ENCODE measurements around the gene CNOT1. TPM values are rescaled to one million over a fixed set of nuclear protein-coding genes. Genes with fewer than 3 reads are reported as not detected.

The CNOT1 gene
- total and polyA plus RNA-seq, 10 donors: 51.5 to 199 (median 180) TPM

DNA sequence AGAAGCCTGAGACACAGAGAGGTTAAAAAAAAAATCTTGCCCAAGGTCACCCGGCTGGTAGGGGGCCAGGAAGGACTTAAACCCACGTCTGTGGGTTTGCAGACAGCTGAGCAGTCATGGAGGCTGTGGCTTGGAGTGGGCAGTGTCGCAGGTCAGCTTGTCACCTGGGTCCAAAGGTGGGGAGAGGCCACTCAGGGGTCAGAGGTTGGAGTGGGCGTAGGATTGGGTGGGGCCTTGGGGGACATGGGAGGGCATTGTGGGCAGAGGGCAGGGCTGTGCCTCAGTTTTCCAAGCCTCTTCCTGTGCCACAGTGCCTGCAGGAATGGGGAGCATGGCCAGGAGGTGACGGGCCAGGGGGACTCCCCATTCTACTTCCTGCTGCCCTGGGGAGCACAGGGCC, 131.7 kb downstream of the CNOT1 start:
- peaks cover 5 to 39% (median 18%) of the 10 kb centered on the region in 7 donors for H3K27me3 ChIP-seq (replicated peaks in 1 of 7)

DNA sequence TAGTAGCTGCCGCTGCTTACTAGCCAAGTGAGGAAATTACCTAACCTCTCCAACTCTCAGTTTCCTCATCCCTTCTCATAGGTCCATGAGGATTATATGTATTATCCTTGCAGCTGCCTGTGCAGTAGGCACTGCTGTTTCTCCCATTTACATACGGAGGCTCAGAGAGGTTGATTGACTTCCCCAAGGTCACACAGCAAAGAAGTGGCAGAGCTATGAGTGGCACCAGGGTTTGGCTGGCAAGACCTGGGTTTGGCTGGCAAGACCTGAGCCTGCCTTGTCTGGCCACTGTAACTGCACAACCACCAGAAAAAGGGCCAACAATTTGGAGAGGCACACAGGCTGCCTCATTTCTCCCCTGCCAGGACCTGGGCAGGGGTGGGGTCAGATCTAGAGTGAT, 132.2 kb downstream of the CNOT1 start:
- intact Hi-C loops (cut with DNase I; ENCODE audit: low total_unique reads): no loop called here
- peak; percentile 29 for DNase-seq
- Histone ChIP-seq H3K36me3 (no peaks in the 10 kb centered on the region), H3K4me3 (no peak overlapping the region), H3K27ac (no peak overlapping the region), H3K4me1 (peaks cover 13 to 37% (median 24%) of the 10 kb centered on the region in 6 donors), H3K9me3 (no peaks in the 10 kb centered on the region), H3K27me3 (replicated peaks in 1 of 7) (peaks cover 5 to 36% (median 18%) of the 10 kb centered on the region in 7 donors)
- 61 to 89% (median 72%) methylated on average over 2 of the region's 2 CpGs for WGBS, 5 donors
- no peak for TF ChIP-seq POLR2A (IDR thresholded peaks at IDR 0.05)
- TF ChIP-seq, protein P1, sequence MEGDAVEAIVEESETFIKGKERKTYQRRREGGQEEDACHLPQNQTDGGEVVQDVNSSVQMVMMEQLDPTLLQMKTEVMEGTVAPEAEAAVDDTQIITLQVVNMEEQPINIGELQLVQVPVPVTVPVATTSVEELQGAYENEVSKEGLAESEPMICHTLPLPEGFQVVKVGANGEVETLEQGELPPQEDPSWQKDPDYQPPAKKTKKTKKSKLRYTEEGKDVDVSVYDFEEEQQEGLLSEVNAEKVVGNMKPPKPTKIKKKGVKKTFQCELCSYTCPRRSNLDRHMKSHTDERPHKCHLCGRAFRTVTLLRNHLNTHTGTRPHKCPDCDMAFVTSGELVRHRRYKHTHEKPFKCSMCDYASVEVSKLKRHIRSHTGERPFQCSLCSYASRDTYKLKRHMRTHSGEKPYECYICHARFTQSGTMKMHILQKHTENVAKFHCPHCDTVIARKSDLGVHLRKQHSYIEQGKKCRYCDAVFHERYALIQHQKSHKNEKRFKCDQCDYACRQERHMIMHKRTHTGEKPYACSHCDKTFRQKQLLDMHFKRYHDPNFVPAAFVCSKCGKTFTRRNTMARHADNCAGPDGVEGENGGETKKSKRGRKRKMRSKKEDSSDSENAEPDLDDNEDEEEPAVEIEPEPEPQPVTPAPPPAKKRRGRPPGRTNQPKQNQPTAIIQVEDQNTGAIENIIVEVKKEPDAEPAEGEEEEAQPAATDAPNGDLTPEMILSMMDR (IDR thresholded peaks at IDR 0.05 in 8 of 11, conservative IDR thresholded peaks at IDR 0.05 in 3 of 11): no peak
- TF ChIP-seq POLR2AphosphoS5 (IDR thresholded peaks at IDR 0.05): no peak

More for the DNA sequence above, 131.7 kb downstream of the CNOT1 start:
- intact Hi-C loops (cut with DNase I; ENCODE audit: low total_unique reads): no loop called here
- TF ChIP-seq, protein P1 (IDR thresholded peaks at IDR 0.05 in 8 of 11, conservative IDR thresholded peaks at IDR 0.05 in 3 of 11): no peak
- no peak for TF ChIP-seq POLR2A (IDR thresholded peaks at IDR 0.05)
- no peak for TF ChIP-seq POLR2AphosphoS5 (IDR thresholded peaks at IDR 0.05)
- DNase-seq: peak; percentile 53
- no peak overlapping the region for H3K4me3 ChIP-seq
- H3K9me3 ChIP-seq: no peaks in the 10 kb centered on the region
- H3K27ac ChIP-seq: no peak overlapping the region
- 44 to 51% (median 45%) methylated on average over 5 of the region's 5 CpGs for WGBS, 5 donors
- peaks cover 13 to 40% (median 24%) of the 10 kb centered on the region in 6 donors for H3K4me1 ChIP-seq
- H3K36me3 ChIP-seq: no peaks in the 10 kb centered on the region

DNA sequence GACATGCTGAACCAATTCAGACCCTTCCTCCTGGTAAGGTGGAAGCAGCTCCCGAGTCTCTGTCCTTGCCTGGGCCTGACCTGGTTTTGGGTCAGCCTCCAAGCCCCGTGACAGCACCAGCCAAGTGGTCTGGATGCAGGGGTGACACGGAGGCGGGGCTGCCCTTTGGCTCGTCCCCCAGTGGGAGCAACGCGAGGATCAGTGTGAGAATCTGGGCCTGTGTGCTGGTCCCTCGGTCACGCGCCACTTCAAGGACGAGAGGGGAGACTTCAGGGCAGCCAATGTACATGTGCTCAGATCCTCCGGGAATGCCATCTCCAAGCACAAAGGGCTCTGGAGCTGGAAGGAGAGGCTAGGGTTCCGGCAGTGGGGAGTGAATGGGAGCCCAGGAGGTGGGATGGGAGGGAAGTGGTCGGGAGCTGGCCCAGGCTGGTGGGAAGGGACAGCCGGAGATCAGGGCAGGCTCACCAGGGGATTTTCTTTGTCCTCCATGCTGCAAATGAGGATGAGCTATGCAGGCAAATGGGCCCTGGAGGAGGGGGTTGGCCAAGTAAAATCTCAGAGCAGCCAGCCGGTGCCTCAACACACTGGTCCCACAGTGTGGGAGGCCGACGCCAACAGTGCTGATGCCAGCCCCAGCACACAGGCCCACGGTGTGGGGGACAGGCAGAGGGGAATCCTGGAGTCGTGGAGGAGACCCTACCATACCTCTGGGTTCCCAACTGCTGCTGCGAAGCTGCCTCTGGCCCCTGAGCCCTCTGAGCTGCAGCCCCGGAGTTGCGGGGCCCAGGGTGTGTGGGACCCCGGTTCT, 133.9 kb downstream of the CNOT1 start:
- H3K9me3 ChIP-seq: no peaks in the 10 kb centered on the region
- peaks cover 4 to 20% (median 10%) of the 10 kb centered on the region in 6 donors for H3K4me1 ChIP-seq
- H3K4me3 ChIP-seq: peak overlapping the region in 1 of 8 donors; percentile 13
- no peaks in the 10 kb centered on the region for H3K36me3 ChIP-seq
- TF ChIP-seq POLR2AphosphoS5 (IDR thresholded peaks at IDR 0.05) (no peak), POLR2A (IDR thresholded peaks at IDR 0.05) (no peak)
- TF ChIP-seq, protein P1 (IDR thresholded peaks at IDR 0.05 in 8 of 11, conservative IDR thresholded peaks at IDR 0.05 in 3 of 11): no peak
- DNase-seq: peak; percentile 67
- peaks cover 0 to 18% (median 4%) of the 10 kb centered on the region in 7 donors for H3K27me3 ChIP-seq (replicated peaks in 1 of 7)
- H3K27ac ChIP-seq: no peak overlapping the region
- intact Hi-C loops (cut with DNase I; ENCODE audit: low total_unique reads): no loop called here
- WGBS, 5 donors: 67 to 72% (median 69%) methylated on average over 24 of the region's 24 CpGs

DNA sequence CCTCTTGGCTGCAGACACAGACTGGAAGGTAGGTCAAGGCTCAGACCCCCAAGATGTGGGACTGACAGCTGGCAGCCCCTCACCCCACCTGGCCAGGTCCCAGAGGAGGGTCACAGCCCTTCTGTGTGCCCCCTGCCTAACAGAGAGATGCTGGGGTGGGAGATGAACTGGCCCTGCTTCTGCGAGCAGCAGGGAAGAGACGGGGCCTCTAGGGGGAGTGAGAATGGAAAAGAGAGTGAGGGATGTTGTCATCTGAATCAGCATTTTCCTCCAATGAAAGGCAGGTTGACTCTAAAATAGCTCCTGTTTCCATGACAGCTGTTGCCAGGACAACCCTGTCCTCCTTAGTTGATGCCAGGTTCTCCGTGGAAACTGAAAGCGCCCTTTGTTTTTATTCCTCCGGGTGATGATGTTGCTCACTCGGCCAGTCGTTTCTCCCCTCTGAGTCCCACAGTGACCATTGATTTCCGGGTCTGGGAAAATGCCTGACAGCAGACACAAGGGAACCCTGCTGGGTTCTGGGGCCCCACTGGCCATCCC, 134.6 kb downstream of the CNOT1 start:
- Histone ChIP-seq H3K9me3 (no peaks in the 10 kb centered on the region), H3K27me3 (replicated peaks in 1 of 7) (peaks cover 0 to 11% (median 0%) of the 10 kb centered on the region in 7 donors), H3K27ac (no peak overlapping the region), H3K4me3 (peak overlapping the region in 1 of 8 donors; percentile 13), H3K36me3 (no peaks in the 10 kb centered on the region), H3K4me1 (peaks cover 0 to 13% (median 4%) of the 10 kb centered on the region in 6 donors)
- peak; percentile 46 for DNase-seq
- intact Hi-C loops (cut with DNase I; ENCODE audit: low total_unique reads): no loop called here
- TF ChIP-seq, protein P1 (IDR thresholded peaks at IDR 0.05 in 8 of 11, conservative IDR thresholded peaks at IDR 0.05 in 3 of 11): peak in 4 of 11 experiments; percentile 13 to 40 (median 18)
- TF ChIP-seq POLR2AphosphoS5 (IDR thresholded peaks at IDR 0.05) (no peak), POLR2A (IDR thresholded peaks at IDR 0.05) (no peak)
- WGBS, 5 donors: 3 to 10% (median 6%) methylated on average over 7 to 8 of the region's 8 CpGs

Data from spleen (tissue), 11 donors.